AG04449 (cell line): ENCODE measurements around the gene FNDC3A.

Source experiments
- CTCF ChIA-PET: fragments of 350-600 bp; formaldehyde crosslinking; extraction: SDS; loops from one replicate; lab custom pipeline; 2021; ENCODE audit warnings: antibody characterized with exemption; lab: Yijun Ruan, JAX
- POLR2A ChIA-PET: fragments of 400-600, 350-600 bp; formaldehyde crosslinking; extraction: SDS; loops from one replicate; lab custom pipeline; 2020; ENCODE audit warnings: antibody characterized with exemption, inconsistent platforms; lab: Yijun Ruan, JAX
- DNase-seq: peaks from one replicate; pipeline ENCODE4 v3.0.0-alpha.2; 2010; ENCODE audit warnings: low read depth, low spot score
- H3K4me3 ChIP-seq: 2 replicates; pipeline ENCODE4 v1.5.1; 2011; ENCODE audit warnings: low read depth, mild to moderate bottlenecking, control low read depth, low read length
- TF ChIP-seq, protein P1 (sequence below): IDR thresholded peaks from one replicate; pipeline ENCODE4 v1.5.1; 2011; ENCODE audit warnings: mild to moderate bottlenecking, moderate library complexity, low read length, control low read depth, inconsistent platforms; ENCODE audit not compliant: insufficient read depth; ENCODE audit errors: missing control alignments

FNDC3A gene

DNA sequence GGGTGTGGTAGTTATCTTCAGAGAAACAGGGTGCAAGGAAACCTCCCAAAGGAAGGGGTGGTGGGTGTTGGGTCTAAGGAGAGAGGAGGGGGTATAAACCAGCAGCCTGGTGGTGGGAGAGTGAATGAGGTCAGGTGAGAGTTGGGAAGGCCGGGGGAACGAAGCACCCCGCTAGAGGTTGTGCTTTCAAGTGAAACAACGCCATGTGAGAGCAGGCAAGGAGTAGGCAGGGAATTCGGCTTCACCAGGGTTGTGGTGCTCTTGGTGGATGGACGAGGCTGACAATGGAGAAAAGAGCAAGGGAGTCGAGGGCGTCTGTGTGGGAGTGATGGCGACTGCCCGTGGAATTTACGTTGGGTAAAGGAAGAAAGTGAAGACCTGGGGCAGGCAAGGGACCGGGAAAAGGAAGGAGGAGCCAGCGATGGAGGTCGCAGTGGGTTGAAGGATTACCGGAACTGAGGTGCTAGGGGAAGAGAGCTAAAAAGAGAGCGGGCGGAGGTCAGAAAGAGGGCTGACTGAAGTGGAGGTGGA, 242.3 kb downstream of the FNDC3A start:
- H3K4me3 ChIP-seq, result no peak overlapping the region
- TF ChIP-seq, protein P1, sequence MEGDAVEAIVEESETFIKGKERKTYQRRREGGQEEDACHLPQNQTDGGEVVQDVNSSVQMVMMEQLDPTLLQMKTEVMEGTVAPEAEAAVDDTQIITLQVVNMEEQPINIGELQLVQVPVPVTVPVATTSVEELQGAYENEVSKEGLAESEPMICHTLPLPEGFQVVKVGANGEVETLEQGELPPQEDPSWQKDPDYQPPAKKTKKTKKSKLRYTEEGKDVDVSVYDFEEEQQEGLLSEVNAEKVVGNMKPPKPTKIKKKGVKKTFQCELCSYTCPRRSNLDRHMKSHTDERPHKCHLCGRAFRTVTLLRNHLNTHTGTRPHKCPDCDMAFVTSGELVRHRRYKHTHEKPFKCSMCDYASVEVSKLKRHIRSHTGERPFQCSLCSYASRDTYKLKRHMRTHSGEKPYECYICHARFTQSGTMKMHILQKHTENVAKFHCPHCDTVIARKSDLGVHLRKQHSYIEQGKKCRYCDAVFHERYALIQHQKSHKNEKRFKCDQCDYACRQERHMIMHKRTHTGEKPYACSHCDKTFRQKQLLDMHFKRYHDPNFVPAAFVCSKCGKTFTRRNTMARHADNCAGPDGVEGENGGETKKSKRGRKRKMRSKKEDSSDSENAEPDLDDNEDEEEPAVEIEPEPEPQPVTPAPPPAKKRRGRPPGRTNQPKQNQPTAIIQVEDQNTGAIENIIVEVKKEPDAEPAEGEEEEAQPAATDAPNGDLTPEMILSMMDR, result no peak
- ChIA-PET POLR2A (no interaction called here), CTCF (interaction anchor here (1.0 to 1.7 kb wide), 2 partner anchors 16 to 219 kb away, joined by 3 to 6 read pairs; no protein-coding TSS in a partner anchor)
- DNase-seq, result no peak

DNA sequence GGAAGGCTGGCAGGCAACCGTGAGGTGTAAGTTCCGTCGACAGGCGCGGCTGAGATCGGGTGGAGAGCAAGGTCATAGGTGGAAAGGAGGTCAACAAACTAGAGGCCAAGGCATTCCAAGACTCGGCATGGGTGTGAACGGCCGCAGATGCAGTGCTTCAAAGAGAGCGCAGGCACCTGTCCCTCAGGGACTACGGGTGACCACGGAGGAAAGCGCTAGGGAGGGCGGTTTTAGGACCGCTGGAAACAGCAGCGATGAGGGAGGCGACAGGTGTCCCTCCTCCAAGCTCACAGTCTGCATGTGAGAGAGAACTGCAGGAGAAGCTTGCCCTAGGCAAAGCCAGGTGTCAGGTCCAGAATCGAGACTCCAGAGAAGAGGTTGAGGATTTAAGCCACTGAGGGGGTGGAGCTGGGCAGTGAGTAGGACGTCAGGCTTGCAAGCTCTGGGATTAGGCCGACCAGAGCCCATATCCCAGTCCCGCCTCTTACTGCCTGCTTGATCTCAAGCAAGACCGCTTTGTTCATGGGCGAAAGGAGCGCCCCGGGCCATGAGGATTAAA, 242.9 kb downstream of the FNDC3A start:
- no peak overlapping the region for H3K4me3 ChIP-seq
- ChIA-PET POLR2A (no interaction called here), CTCF (interaction anchor here (1.0 to 1.7 kb wide), 4 partner anchors 16 to 218 kb away, joined by 3 to 6 read pairs (median 3); no protein-coding TSS in a partner anchor)
- TF ChIP-seq, protein P1, result no peak
- DNase-seq, result no peak

DNA sequence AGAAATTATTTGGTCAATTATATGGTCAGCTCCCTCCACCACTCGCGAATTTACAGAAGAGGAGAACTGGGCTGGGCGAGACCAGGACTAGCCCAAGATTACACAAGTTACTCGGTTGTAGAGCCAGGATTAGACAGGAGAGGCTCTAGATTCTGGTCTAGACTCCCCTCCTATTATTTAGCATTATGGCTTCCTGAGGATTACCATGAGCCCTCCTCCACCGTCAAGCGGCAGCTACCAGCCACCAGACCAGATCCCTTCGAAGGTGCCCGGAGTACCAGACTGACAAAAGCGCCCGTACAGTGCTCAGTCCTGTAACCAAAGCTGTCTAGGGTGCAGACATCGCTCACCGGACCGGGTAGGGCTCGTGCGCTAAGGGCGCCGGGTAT, 243.9 kb downstream of the FNDC3A start:
- ChIA-PET POLR2A (no interaction called here), CTCF (interaction anchor here (0.5 to 1.7 kb wide), 6 partner anchors 11 to 61 kb away, joined by 3 to 6 read pairs (median 3); no protein-coding TSS in a partner anchor)
- no peak for DNase-seq
- peak overlapping the region; percentile 36 for H3K4me3 ChIP-seq
- TF ChIP-seq, protein P1, result no peak

DNA sequence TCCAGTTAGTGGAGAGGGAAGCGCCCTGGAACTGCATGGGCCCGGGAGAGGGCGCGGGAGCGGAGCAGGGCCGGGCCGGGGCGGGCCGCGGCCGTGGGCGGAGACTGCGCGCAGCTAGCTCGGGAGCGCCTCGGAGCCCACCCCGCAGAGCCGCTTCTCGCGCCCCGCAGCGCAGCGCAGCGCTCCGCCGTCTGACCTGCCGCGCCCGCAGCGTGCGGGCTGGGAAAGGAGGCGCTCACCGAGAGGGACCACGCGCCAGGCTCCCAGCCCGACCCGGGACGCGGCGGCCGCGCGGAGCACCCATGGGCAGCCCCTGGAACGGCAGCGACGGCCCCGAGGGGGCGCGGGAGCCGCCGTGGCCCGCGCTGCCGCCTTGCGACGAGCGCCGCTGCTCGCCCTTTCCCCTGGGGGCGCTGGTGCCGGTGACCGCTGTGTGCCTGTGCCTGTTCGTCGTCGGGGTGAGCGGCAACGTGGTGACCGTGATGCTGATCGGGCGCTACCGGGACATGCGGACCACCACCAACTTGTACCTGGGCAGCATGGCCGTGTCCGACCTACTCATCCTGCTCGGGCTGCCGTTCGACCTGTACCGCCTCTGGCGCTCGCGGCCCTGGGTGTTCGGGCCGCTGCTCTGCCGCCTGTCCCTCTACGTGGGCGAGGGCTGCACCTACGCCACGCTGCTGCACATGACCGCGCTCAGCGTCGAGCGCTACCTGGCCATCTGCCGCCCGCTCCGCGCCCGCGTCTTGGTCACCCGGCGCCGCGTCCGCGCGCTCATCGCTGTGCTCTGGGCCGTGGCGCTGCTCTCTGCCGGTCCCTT, 244.5 kb downstream of the FNDC3A start, which contains the start of gene MLNR:
Gene MLNR, plus strand, starts transcription at position 303 of the 820 bp plus-strand sequence. Its CDS starts 0 bp downstream, at position 303.
- no peak for DNase-seq
- TF ChIP-seq, protein P1, result no peak
- H3K4me3 ChIP-seq, result peak within 1 kb of the TSS; percentile 36
- ChIA-PET CTCF (interaction anchor here (1.0 to 1.7 kb wide), 4 partner anchors 12 to 61 kb away, joined by 3 to 6 read pairs (median 4); no protein-coding TSS in a partner anchor), POLR2A (no interaction called here)

DNA sequence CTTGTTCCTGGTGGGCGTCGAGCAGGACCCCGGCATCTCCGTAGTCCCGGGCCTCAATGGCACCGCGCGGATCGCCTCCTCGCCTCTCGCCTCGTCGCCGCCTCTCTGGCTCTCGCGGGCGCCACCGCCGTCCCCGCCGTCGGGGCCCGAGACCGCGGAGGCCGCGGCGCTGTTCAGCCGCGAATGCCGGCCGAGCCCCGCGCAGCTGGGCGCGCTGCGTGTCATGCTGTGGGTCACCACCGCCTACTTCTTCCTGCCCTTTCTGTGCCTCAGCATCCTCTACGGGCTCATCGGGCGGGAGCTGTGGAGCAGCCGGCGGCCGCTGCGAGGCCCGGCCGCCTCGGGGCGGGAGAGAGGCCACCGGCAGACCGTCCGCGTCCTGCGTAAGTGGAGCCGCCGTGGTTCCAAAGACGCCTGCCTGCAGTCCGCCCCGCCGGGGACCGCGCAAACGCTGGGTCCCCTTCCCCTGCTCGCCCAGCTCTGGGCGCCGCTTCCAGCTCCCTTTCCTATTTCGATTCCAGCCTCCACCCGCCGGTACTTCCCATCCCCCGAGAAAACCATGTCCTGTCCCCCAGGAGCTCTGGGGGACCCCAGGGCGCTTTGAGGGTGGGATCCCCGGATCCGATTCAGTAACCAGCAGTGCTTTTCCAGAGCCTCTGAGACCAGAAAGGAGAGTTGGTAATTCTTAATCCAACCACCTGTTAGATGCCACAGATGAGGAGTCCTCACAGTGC, 245.3 kb downstream of the FNDC3A start:
- POLR2A ChIA-PET, result no interaction called here
- TF ChIP-seq, protein P1, result no peak
- no peak overlapping the region; the same call in 1 of the 2 replicates for H3K4me3 ChIP-seq
- DNase-seq, result no peak
- CTCF ChIA-PET, result interaction anchor here (0.7 to 0.8 kb wide), 4 partner anchors 11 to 61 kb away, joined by 3 read pairs; no protein-coding TSS in a partner anchor
